HEK293T (cell line): ENCODE data around the gene NAP1L1.

Source experiments
- ELF4 ChIP-seq: fragments of 450-650 bp; IDR thresholded peaks from 2 replicates; pipeline ENCODE4 v1.6.1; 2017; ENCODE audit warnings: antibody characterized with exemption
- FOXA1 ChIP-seq: fragments of 450-650 bp; IDR thresholded peaks from 2 replicates; pipeline ENCODE4 v1.6.1; 2016; ENCODE audit warnings: mild to moderate bottlenecking
- FOXK2 ChIP-seq: fragments of 450-650 bp; IDR thresholded peaks from 2 replicates; pipeline ENCODE4 v1.6.1; 2016; ENCODE audit warnings: mild to moderate bottlenecking
- FOXM1 ChIP-seq: fragments of 450-650 bp; IDR thresholded peaks from 2 replicates; pipeline ENCODE4 v1.6.1; 2017; ENCODE audit warnings: mild to moderate bottlenecking, borderline replicate concordance
- SP1 ChIP-seq: fragments of 450-650 bp; IDR thresholded peaks from 2 replicates; pipeline ENCODE4 v1.6.1; 2017
- SUZ12 ChIP-seq: fragments of 450-650 bp; IDR thresholded peaks from 2 replicates; pipeline ENCODE4 v1.6.1; 2016; ENCODE audit warnings: mild to moderate bottlenecking
- ZNF384 ChIP-seq: fragments of 450-650 bp; IDR thresholded peaks from 2 replicates; pipeline ENCODE4 v1.6.1; 2016

GRCh38 chr12:76007640-76008039, 76.8 kb downstream of the NAP1L1 start:
- no peak for TF ChIP-seq SP1
- TF ChIP-seq ELF4: no peak
- TF ChIP-seq SUZ12: no peak
- no peak for TF ChIP-seq FOXM1
- no peak for TF ChIP-seq ZNF384
- TF ChIP-seq FOXK2: no peak
- no peak for TF ChIP-seq FOXA1
